Mesendoderm (in vitro differentiated cells): ENCODE measurements around the gene ACBD3.
A peak's percentile ranks its signal among the peaks of the same experiment; 100 is the strongest.

Experiments
- DNase-seq: peaks from one replicate; pipeline ENCODE4 v3.0.0; 2013
- H2AK5ac ChIP-seq: 2 replicates; pipeline ENCODE4 v1.6.1; 2013; ENCODE audit warnings: low read length, inconsistent platforms
- H2BK120ac ChIP-seq: 2 replicates; pipeline ENCODE4 v1.6.1; 2013; ENCODE audit warnings: low read depth, mild to moderate bottlenecking, low read length, moderate library complexity, mixed read lengths
- H2BK15ac ChIP-seq: replicated peaks from 2 replicates; pipeline ENCODE4 v1.6.1; 2013; ENCODE audit warnings: low read depth, mild to moderate bottlenecking, moderate library complexity
- H2BK5ac ChIP-seq: 2 replicates; pipeline ENCODE4 v1.6.1; 2013; ENCODE audit warnings: low read length, inconsistent platforms
- H3K18ac ChIP-seq: 2 replicates; pipeline ENCODE4 v1.6.1; 2013; ENCODE audit warnings: mild to moderate bottlenecking, low read length, mixed read lengths
- H3K23ac ChIP-seq: one replicate; pipeline ENCODE4 v1.6.1; 2013; ENCODE audit warnings: low read length
- H3K27ac ChIP-seq: 2 replicates; pipeline ENCODE4 v1.5.1; 2013; ENCODE audit warnings: low read depth, mild to moderate bottlenecking, inconsistent platforms, low read length, moderate library complexity
- H3K27me3 ChIP-seq: 2 replicates; pipeline ENCODE4 v1.6.1; 2013; ENCODE audit warnings: low read length, control low read depth, mild to moderate bottlenecking, inconsistent platforms; ENCODE audit not compliant: insufficient read depth, poor library complexity
- H3K36me3 ChIP-seq: 2 replicates; pipeline ENCODE4 v1.6.1; 2013; ENCODE audit warnings: low read length, inconsistent platforms; ENCODE audit not compliant: control insufficient read depth, insufficient read depth
- H3K4ac ChIP-seq: one replicate; pipeline ENCODE4 v1.6.1; 2013; ENCODE audit warnings: low read depth, mild to moderate bottlenecking, low read length, moderate library complexity
- H3K4me1 ChIP-seq: 2 replicates; pipeline ENCODE4 v1.6.1; 2013; ENCODE audit warnings: low read depth, low read length, inconsistent platforms; ENCODE audit not compliant: control insufficient read depth
- H3K4me2 ChIP-seq: 2 replicates; pipeline ENCODE4 v1.6.1; 2013; ENCODE audit warnings: low read length
- H3K4me3 ChIP-seq: 2 replicates; pipeline ENCODE4 v1.5.1; 2013; ENCODE audit warnings: mild to moderate bottlenecking, low read length
- H3K56ac ChIP-seq: one replicate; pipeline ENCODE4 v1.6.1; 2013; ENCODE audit warnings: low read length
- H3K79me1 ChIP-seq: 2 replicates; pipeline ENCODE4 v1.6.1; 2013; ENCODE audit warnings: low read length, inconsistent platforms
- H3K79me2 ChIP-seq: 2 replicates; pipeline ENCODE4 v1.6.1; 2013; ENCODE audit warnings: mild to moderate bottlenecking, low read length; ENCODE audit not compliant: control insufficient read depth, insufficient read depth
- H3K9ac ChIP-seq: 2 replicates; pipeline ENCODE4 v1.6.1; 2013; ENCODE audit warnings: low read length, inconsistent platforms
- H4K5ac ChIP-seq: one replicate; pipeline ENCODE4 v1.6.1; 2013; ENCODE audit warnings: low read length
- H4K8ac ChIP-seq: one replicate; pipeline ENCODE4 v1.6.1; 2013; ENCODE audit warnings: low read depth, mild to moderate bottlenecking, control low read depth, low read length, moderate library complexity
- WGBS: extraction: QIAGEN DNeasy Blood & Tissue Kit; methylation state at CpG from one replicate; pipeline ENCODE4 v1.1.7; 2013; ENCODE audit warnings: low lambda C conversion rate, missing lambda C conversion rate; ENCODE audit not compliant: insufficient coverage; ENCODE audit errors: extremely low coverage; 5-methylcytosine and 5-hydroxymethylcytosine counted together

Gene ACBD3

DNA sequence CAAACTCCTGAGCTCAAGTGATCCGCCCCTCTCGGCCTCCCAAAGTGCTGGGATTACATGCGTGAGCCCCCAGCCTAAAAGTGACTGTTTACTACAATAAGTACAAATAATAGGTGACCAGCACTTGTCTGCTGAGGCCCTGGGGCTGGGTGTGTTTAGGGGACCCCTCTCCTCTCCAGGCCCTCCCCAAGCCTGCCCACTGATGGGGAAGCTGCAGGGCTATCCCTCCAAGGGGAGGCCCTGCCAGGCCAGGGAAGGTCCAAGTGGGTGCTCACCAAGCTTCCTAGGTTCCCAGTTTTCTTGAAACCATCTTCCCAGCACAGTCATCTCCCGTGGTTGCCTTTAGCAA, 63.4 kb downstream of the ACBD3 start:
- Histone ChIP-seq H2BK5ac (no peak overlapping the region), H2BK15ac (no peak overlapping the region), H3K27ac (no peak overlapping the region), H3K27me3 (no peaks in the 10 kb centered on the region), H3K4ac (no peak overlapping the region), H2AK5ac (peak overlapping the region; percentile 43), H3K56ac (peak overlapping the region; percentile 99), H3K4me1 (peaks cover 5% of the 10 kb centered on the region), H3K9ac (peak overlapping the region; percentile 37), H2BK120ac (no peak overlapping the region), H3K4me3 (no peak overlapping the region), H3K36me3 (no peaks in the 10 kb centered on the region), H4K5ac (no peak overlapping the region), H3K23ac (no peak overlapping the region), H4K8ac (no peak overlapping the region), H3K79me1 (no peaks in the 10 kb centered on the region), H3K4me2 (no peak overlapping the region), H3K18ac (no peak overlapping the region), H3K79me2 (no peaks in the 10 kb centered on the region)
- no peak for DNase-seq
- WGBS = no CpG with 5 or more reads among the region's 4 CpGs

DNA sequence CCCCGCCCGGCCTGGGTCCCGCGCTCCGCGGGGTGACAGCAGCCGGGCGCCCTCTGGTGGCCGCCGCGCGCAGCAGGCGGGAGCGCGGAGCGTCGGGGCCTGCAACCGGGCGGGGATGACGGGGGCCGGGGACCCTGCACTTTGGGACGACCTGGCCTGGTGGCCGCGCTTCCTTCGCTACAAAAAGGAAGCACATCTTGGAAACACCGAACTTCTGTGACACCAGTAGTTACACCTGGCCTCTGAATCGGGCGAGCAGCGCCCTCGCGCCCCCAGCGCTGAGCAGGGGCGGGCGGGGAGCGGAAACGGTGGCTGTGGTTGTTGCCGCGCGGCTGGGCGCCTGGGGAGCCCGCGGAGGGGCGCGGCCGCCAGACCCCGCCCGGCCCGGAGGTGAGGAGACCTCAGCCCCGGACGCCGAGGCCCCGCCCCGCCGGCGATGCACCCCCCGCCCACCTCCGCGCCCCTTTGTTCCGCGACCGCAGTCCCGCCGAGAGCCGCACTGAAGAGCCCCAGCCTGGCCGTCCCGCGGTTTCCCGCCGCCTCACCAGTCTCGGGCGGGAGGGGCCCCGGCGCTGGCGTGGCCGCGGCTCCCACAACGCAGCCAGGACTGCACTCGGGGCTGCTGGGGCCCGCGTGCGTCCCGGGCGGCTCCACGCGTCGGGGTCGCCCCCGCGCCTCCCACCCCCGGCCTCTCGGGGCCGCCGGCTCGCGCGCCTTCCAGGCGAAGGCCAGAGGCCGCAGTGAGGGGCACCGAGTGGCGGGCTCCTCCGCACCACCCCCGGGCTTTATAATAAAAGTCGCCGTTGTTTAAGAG, 64.7 kb downstream of the ACBD3 start:
- peak overlapping the region; percentile 99 for H3K56ac ChIP-seq
- no peaks in the 10 kb centered on the region for H3K36me3 ChIP-seq
- peak overlapping the region; percentile 98 for H3K27ac ChIP-seq
- WGBS = no CpG with 5 or more reads among the region's 104 CpGs
- no peaks in the 10 kb centered on the region for H3K27me3 ChIP-seq
- H3K79me1 ChIP-seq = no peaks in the 10 kb centered on the region
- peak overlapping the region; percentile 92 for H3K4me2 ChIP-seq
- H3K23ac ChIP-seq = peak overlapping the region; percentile 57
- H4K8ac ChIP-seq = peak overlapping the region; percentile 59
- H3K4ac ChIP-seq = peak overlapping the region; percentile 96
- no peak overlapping the region for H4K5ac ChIP-seq
- H2AK5ac ChIP-seq = no peak overlapping the region
- H2BK15ac ChIP-seq = no peak overlapping the region
- H2BK5ac ChIP-seq = peak overlapping the region; percentile 98
- H2BK120ac ChIP-seq = peak overlapping the region; percentile 78
- H3K18ac ChIP-seq = peak overlapping the region; percentile 96
- peaks cover 3% of the 10 kb centered on the region for H3K4me1 ChIP-seq
- H3K9ac ChIP-seq = peak overlapping the region; percentile 92
- DNase-seq = peak; percentile 87
- no peaks in the 10 kb centered on the region for H3K79me2 ChIP-seq
- H3K4me3 ChIP-seq = peak overlapping the region; percentile 71

DNA sequence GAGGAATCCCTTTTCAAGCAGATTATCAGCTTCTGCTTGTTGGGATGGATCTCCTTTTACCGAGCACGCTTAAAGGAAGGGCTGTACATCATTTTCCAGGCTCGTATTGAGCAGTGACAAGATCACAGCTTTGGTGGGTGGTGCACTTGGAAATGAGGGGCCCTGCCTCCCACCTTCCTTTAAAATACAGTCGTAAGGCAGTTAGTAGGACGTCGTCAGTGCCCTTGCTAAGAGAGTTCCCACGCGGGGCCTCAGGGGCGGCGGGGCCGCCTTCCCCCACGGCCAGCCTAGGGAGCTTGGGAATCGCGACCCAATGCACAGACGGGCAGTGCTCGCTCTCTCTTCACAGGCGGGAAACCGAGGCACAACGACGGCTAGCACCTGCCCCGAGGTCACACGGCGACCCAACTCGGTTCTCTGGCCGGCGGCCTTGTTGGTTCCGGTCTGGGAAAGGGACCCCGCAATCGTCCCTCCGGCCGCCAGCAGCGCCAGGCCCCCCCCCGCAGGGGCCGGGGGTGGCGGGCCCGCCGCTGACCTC, 65.4 kb downstream of the ACBD3 start:
- DNase-seq = no peak
- WGBS = no CpG with 5 or more reads among the region's 37 CpGs
- Histone ChIP-seq H3K79me1 (no peaks in the 10 kb centered on the region), H2BK120ac (no peak overlapping the region), H3K23ac (no peak overlapping the region), H3K56ac (peak overlapping the region; percentile 83), H3K4me3 (no peak overlapping the region), H3K79me2 (no peaks in the 10 kb centered on the region), H3K36me3 (no peaks in the 10 kb centered on the region), H3K27me3 (no peaks in the 10 kb centered on the region), H2BK15ac (no peak overlapping the region), H3K4me1 (peaks cover 3% of the 10 kb centered on the region), H3K9ac (peak overlapping the region; percentile 64), H3K4me2 (peak overlapping the region; percentile 48), H2BK5ac (no peak overlapping the region), H3K18ac (peak overlapping the region; percentile 24), H3K4ac (peak overlapping the region; percentile 18), H2AK5ac (no peak overlapping the region), H3K27ac (peak overlapping the region; percentile 98), H4K8ac (no peak overlapping the region), H4K5ac (no peak overlapping the region)

DNA sequence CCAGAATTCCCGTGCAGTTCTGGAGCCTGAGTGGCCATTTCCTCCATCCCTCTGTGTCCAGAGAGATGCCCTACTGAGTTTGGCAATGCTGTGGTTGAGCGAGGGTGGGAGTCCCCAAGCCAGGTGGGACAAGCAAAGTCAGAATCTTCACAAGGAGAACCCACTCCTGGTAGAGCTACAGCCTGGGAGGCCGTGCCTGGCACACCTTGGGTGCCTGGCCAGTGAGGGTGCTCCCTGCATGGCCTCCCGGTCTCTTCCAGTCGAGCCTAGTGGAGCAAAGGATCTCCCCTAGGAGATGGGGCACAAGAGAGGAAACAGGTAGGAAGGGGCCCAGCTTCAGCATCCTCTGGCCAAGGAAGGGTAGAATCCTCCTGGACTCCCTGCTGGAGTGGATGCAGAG, 66.1 kb downstream of the ACBD3 start:
- Histone ChIP-seq H3K79me2 (no peaks in the 10 kb centered on the region), H2BK120ac (no peak overlapping the region), H3K56ac (no peak overlapping the region), H3K4me1 (peaks cover 3% of the 10 kb centered on the region), H3K18ac (no peak overlapping the region), H4K5ac (no peak overlapping the region), H3K4me2 (no peak overlapping the region), H3K4me3 (no peak overlapping the region), H3K27me3 (no peaks in the 10 kb centered on the region), H3K36me3 (no peaks in the 10 kb centered on the region), H3K4ac (no peak overlapping the region), H2AK5ac (no peak overlapping the region), H3K23ac (no peak overlapping the region), H2BK5ac (no peak overlapping the region), H3K27ac (no peak overlapping the region), H3K9ac (no peak overlapping the region), H4K8ac (no peak overlapping the region), H3K79me1 (no peaks in the 10 kb centered on the region), H2BK15ac (no peak overlapping the region)
- no CpG with 5 or more reads among the region's 5 CpGs for WGBS
- no peak for DNase-seq

DNA sequence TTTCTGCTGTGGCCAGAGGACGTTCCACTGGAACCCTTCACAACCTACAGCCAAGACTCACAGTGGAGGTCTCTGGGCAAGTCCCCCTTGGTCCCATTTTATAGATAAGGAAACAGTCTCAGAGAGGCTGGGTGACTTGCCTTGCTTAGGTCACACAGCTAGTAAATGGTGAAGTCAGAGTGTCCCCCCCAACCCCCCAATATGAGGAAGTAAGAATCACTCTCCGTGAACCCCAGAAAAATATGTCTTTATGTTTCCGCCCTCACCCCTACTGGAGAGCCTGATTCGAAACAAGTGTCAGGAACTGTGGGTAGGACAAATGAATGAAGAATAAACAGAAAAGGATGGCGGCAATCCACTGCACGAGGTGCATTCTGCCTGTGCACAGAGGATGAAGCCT, 67.4 kb downstream of the ACBD3 start:
- no peak overlapping the region for H3K4ac ChIP-seq
- H2AK5ac ChIP-seq = no peak overlapping the region
- no CpG with 5 or more reads among the region's 6 CpGs for WGBS
- H3K79me1 ChIP-seq = no peaks in the 10 kb centered on the region
- H3K23ac ChIP-seq = no peak overlapping the region
- H3K4me2 ChIP-seq = no peak overlapping the region
- H3K4me1 ChIP-seq = no peaks in the 10 kb centered on the region
- no peaks in the 10 kb centered on the region for H3K27me3 ChIP-seq
- no peaks in the 10 kb centered on the region for H3K36me3 ChIP-seq
- no peak overlapping the region for H3K18ac ChIP-seq
- no peak overlapping the region for H3K9ac ChIP-seq
- H3K27ac ChIP-seq = no peak overlapping the region
- H2BK120ac ChIP-seq = no peak overlapping the region
- no peak overlapping the region for H3K4me3 ChIP-seq
- H4K8ac ChIP-seq = no peak overlapping the region
- H4K5ac ChIP-seq = no peak overlapping the region
- H3K56ac ChIP-seq = no peak overlapping the region
- no peak for DNase-seq
- no peaks in the 10 kb centered on the region for H3K79me2 ChIP-seq
- no peak overlapping the region for H2BK15ac ChIP-seq
- no peak overlapping the region for H2BK5ac ChIP-seq
